SK-N-SH (cell line): ENCODE measurements around the gene DRC3. TPM values are rescaled to one million over a fixed set of nuclear protein-coding genes. Genes with fewer than 3 reads are reported as not detected.

Experiments
- CTCF ChIA-PET: fragments of 300-600, 350-600 bp; formaldehyde crosslinking; extraction: SDS; loops from one replicate; lab custom pipeline; 2021; lab: Yijun Ruan, JAX
- POLR2A ChIA-PET: fragments of 350-600 bp; sonication (Branson Sonifier 250); formaldehyde crosslinking; extraction: SDS; loops from one replicate; lab custom pipeline; 2020; ENCODE audit warnings: antibody characterized with exemption, inconsistent platforms; lab: Yijun Ruan, JAX
- DNase-seq: peaks from one replicate; pipeline ENCODE4 v3.0.0; 2012
- H2AFZ ChIP-seq: fragments of 200-600 bp; sonication (generic); 2 replicates; pipeline ENCODE4 v1.8.1; 2016; ENCODE audit warnings: antibody characterized with exemption, mild to moderate bottlenecking, low read depth
- H3F3A ChIP-seq: fragments of 200-600 bp; sonication (generic); replicated peaks from 2 replicates; pipeline ENCODE3; 2016; ENCODE audit warnings: antibody characterized with exemption, mild to moderate bottlenecking; ENCODE audit not compliant: insufficient read depth
- H3K27ac ChIP-seq, 2 experiments: fragments of 200-500 bp in 1 of 2; fragments of 200-600 bp in 1 of 2; sonication (Bioruptor generic) in 1 of 2; sonication (generic), shearing (Covaris generic) in 1 of 2; 2 replicates each; pipeline versions ENCODE4 v1.5.1 to v1.6.1; 2014 to 2016; ENCODE audit warnings: low read depth in 2 of 2, inconsistent platforms in 1 of 2, low read length in 1 of 2, mild to moderate bottlenecking in 1 of 2, mixed read lengths in 1 of 2
- H3K27me3 ChIP-seq: fragments of 200-600 bp; sonication (generic), shearing (Covaris generic); 2 replicates; pipeline ENCODE4 v1.6.1; 2016; ENCODE audit warnings: mixed run types; ENCODE audit not compliant: insufficient read depth
- H3K36me3 ChIP-seq, 2 experiments: fragments of 200-500 bp in 1 of 2; fragments of 200-600 bp in 1 of 2; sonication (Bioruptor generic) in 1 of 2; sonication (generic) in 1 of 2; replicated peaks in 1 of 2; 2 replicates each; pipeline versions ENCODE3 to v1.5.1; 2014 to 2016; ENCODE audit warnings: low read length in 1 of 2, mild to moderate bottlenecking in 1 of 2; ENCODE audit not compliant: insufficient read depth in 2 of 2, control insufficient read depth in 1 of 2
- H3K4me1 ChIP-seq, 2 experiments: fragments of 200-500 bp in 1 of 2; fragments of 200-600 bp in 1 of 2; sonication (Bioruptor generic) in 1 of 2; sonication (generic), shearing (Covaris generic) in 1 of 2; 2 replicates each; pipeline versions ENCODE4 v1.5.1 to v1.6.1; 2014 to 2016; ENCODE audit warnings: low read depth in 1 of 2, low read length in 1 of 2, mixed run types in 1 of 2; ENCODE audit not compliant: insufficient read depth in 2 of 2, control insufficient read depth in 1 of 2
- H3K4me2 ChIP-seq: fragments of 200-600 bp; sonication (generic), shearing (Covaris generic); 2 replicates; pipeline ENCODE4 v1.6.1; 2017; ENCODE audit warnings: mixed run types
- H3K4me3 ChIP-seq, 2 experiments: fragments of 200-500 bp in 1 of 2; fragments of 200-600 bp in 1 of 2; sonication (Bioruptor generic) in 1 of 2; sonication (generic), shearing (Covaris generic) in 1 of 2; 2 replicates each; pipeline versions ENCODE4 v1.5.1 to v1.8.1; 2014 to 2016; ENCODE audit warnings: low read depth in 2 of 2, inconsistent platforms in 1 of 2, low read length in 1 of 2, mild to moderate bottlenecking in 1 of 2, mixed read lengths in 1 of 2, moderate library complexity in 1 of 2
- H3K79me2 ChIP-seq: fragments of 200-600 bp; sonication (generic); 2 replicates; pipeline ENCODE4 v1.8.1; 2017; ENCODE audit warnings: mild to moderate bottlenecking; ENCODE audit not compliant: insufficient read depth
- H3K9ac ChIP-seq: fragments of 200-600 bp; sonication (generic); 2 replicates; pipeline ENCODE4 v1.6.1; 2017; ENCODE audit warnings: mixed run types
- H3K9me2 ChIP-seq: fragments of 200-600 bp; sonication (generic); 2 replicates; pipeline ENCODE4 v1.6.1; 2017; ENCODE audit warnings: mixed run types
- H3K9me3 ChIP-seq: fragments of 200-600 bp; sonication (generic); 2 replicates; pipeline ENCODE4 v1.6.1; 2017; ENCODE audit warnings: mixed run types, mild to moderate bottlenecking, moderate library complexity
- H4K20me1 ChIP-seq: fragments of 200-600 bp; sonication (generic); 2 replicates; pipeline ENCODE4 v1.6.1; 2017; ENCODE audit warnings: mild to moderate bottlenecking, mixed run types; ENCODE audit not compliant: insufficient read depth
- CHD2 ChIP-seq: fragments of 150-350 bp; IDR thresholded peaks from 2 replicates; pipeline ENCODE4 v1.6.1; 2018; ENCODE audit warnings: low read length; ENCODE audit not compliant: partially characterized antibody
- ELF1 ChIP-seq: IDR thresholded peaks from 2 replicates; pipeline ENCODE4 v1.4.0; 2012
- EP300 ChIP-seq, 2 experiments: IDR thresholded peaks; 2 replicates each; pipeline versions ENCODE4 v1.4.0 to v1.6.1; 2012; ENCODE audit warnings: borderline replicate concordance in 1 of 2, low read depth in 1 of 2, low read length in 1 of 2
- FOSL2 ChIP-seq: IDR thresholded peaks from 2 replicates; pipeline ENCODE4 v1.4.0; 2012; ENCODE audit warnings: low read depth, mild to moderate bottlenecking, moderate library complexity, borderline replicate concordance
- JUND ChIP-seq: IDR thresholded peaks from 2 replicates; pipeline ENCODE4 v1.4.0; 2012
- MAX ChIP-seq: IDR thresholded peaks from 2 replicates; pipeline ENCODE4 v1.4.0; 2012; ENCODE audit warnings: low read depth
- MEF2A ChIP-seq: IDR thresholded peaks from 2 replicates; pipeline ENCODE4 v1.4.0; 2012; ENCODE audit warnings: low read depth, borderline replicate concordance
- MXI1 ChIP-seq: IDR thresholded peaks from 2 replicates; pipeline ENCODE4 v1.6.1; 2012; ENCODE audit warnings: mild to moderate bottlenecking, low read depth, low read length, improper control_type of control experiment
- NFIC ChIP-seq: IDR thresholded peaks from 2 replicates; pipeline ENCODE4 v1.4.0; 2012; ENCODE audit warnings: borderline replicate concordance
- PBX3 ChIP-seq: IDR thresholded peaks from 2 replicates; pipeline ENCODE4; 2012
- POLR2AphosphoS5 ChIP-seq: IDR thresholded peaks from 2 replicates; pipeline ENCODE4 v1.6.1; 2012; ENCODE audit warnings: low read depth, low read length
- RAD21 ChIP-seq: IDR thresholded peaks from 2 replicates; pipeline ENCODE4 v1.6.1; 2012; ENCODE audit warnings: mild to moderate bottlenecking, low read length
- RFX5 ChIP-seq: IDR thresholded peaks from 2 replicates; pipeline ENCODE4 v1.6.1; 2012; ENCODE audit warnings: mild to moderate bottlenecking, improper control_type of control experiment, low read length
- RXRA ChIP-seq: IDR thresholded peaks from 2 replicates; pipeline ENCODE4 v1.4.0; 2012; ENCODE audit warnings: low read depth, mild to moderate bottlenecking, borderline replicate concordance
- SMC3 ChIP-seq: IDR thresholded peaks from 2 replicates; pipeline ENCODE4 v1.6.1; 2012; ENCODE audit warnings: low read depth, low read length, improper control_type of control experiment
- TCF12 ChIP-seq: IDR thresholded peaks from 2 replicates; pipeline ENCODE4 v1.4.0; 2012
- TEAD4 ChIP-seq: IDR thresholded peaks from 2 replicates; pipeline ENCODE4 v1.4.0; 2012; ENCODE audit warnings: mild to moderate bottlenecking, borderline replicate concordance; ENCODE audit not compliant: insufficient read depth
- USF2 ChIP-seq: fragments of 150-350 bp; IDR thresholded peaks from 2 replicates; pipeline ENCODE4 v1.6.1; 2017; ENCODE audit warnings: antibody characterized with exemption, low read length, low read depth, borderline replicate concordance
- YY1 ChIP-seq: IDR thresholded peaks from 2 replicates; pipeline ENCODE4 v1.4.0; 2012; ENCODE audit warnings: low read depth, mild to moderate bottlenecking
- WGBS: methylation state at CpG from one replicate; pipeline ENCODE4 v1.1.6; 2017; ENCODE audit warnings: low lambda C conversion rate; 5-methylcytosine and 5-hydroxymethylcytosine counted together
- polyA plus RNA-seq, 3 experiments: library from polyadenylated mRNA; depleted of rRNA; stranded (reverse); fragments of >200 nt; gene quantifications; 2 replicates each; pipeline ENCODE4 v1.2.3, GENCODE V29; 2012
- TF ChIP-seq, protein P1 (sequence below): fragments of 200-600 bp; sonication (generic); IDR thresholded peaks from 2 replicates; pipeline ENCODE4 v1.6.1; 2017; ENCODE audit warnings: antibody characterized with exemption, mild to moderate bottlenecking, moderate library complexity
- TF ChIP-seq, protein P2 (sequence below): fragments of 150-350 bp; IDR thresholded peaks from 2 replicates; pipeline ENCODE4 v1.6.1; 2016; ENCODE audit warnings: mild to moderate bottlenecking, low read depth, low read length

The DRC3 gene
- polyA plus RNA-seq, 1 of the 3 experiments (the other 2 are of a cell fraction), result 3.6 TPM

DNA sequence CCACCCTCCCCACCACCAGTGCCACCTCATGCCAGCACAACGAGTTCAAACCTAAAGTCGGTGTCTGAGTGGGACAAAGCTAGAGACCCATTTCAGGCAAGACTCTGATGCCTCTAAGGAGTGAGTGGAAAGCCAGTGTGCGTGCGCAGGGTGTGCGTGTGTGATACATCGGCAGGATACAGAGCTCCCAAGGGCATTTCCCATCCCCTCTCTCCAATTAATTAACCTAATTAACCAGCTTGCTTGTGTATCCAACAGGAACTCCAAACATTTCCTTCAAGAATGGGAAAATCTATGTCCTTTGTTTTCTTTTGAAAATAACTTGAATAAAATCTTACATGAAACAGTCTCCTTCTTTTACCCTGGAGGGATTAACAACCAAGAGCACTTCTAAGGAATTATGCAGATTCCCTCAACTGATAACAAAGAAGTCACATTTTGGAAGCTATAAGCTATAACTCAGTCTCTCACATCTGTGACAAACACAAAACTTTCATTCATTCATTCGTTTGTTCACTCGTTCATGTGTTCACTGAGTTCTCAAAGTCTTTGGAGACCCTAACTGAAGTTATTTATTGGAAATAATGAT is 56.4 kb downstream of the DRC3 start:
- no peak overlapping the region for H3K9ac ChIP-seq
- no peaks in the 10 kb centered on the region for H3K36me3 ChIP-seq
- H2AFZ ChIP-seq, result no peak overlapping the region
- H3K4me2 ChIP-seq, result no peak overlapping the region
- ChIA-PET CTCF (interaction anchor here (0.8 to 7.3 kb wide), 9 partner anchors 12 to 217 kb away, joined by 3 to 40 read pairs (median 4); partner anchors contain the start of genes DRC3 and TOM1L2), POLR2A (no interaction called here)
- no peaks in the 10 kb centered on the region for H3K27me3 ChIP-seq
- no peak for DNase-seq
- no peaks in the 10 kb centered on the region for H3K9me2 ChIP-seq
- H3K27ac ChIP-seq, result peak overlapping the region in 1 of 2 experiments; percentile 61; a peak in 2 of 4 replicates
- no peak overlapping the region for H3K4me3 ChIP-seq
- 84% methylated on average over 8 of the region's 8 CpGs for WGBS
- no peaks in the 10 kb centered on the region for H4K20me1 ChIP-seq
- peaks cover 18% of the 10 kb centered on the region; the same call in 1 of the 2 replicates for H3K79me2 ChIP-seq
- H3K9me3 ChIP-seq, result no peaks in the 10 kb centered on the region
- TF ChIP-seq MAX (no peak), TEAD4 (no peak), CHD2 (no peak), YY1 (no peak), TCF12 (no peak), EP300 (IDR thresholded peaks at IDR 0.05; ENCODE audit: borderline replicate concordance in 1 of 2, low read depth in 1 of 2, low read length in 1 of 2) (no peak), SMC3 (no peak), ELF1 (no peak), NFIC (no peak), PBX3 (no peak), RFX5 (no peak), POLR2AphosphoS5 (no peak), MXI1 (no peak)
- peaks cover 4% of the 10 kb centered on the region for H3F3A ChIP-seq
- H3K4me1 ChIP-seq, result peaks cover 9 to 41% of the 10 kb centered on the region in 2 experiments; a peak in 3 of 4 replicates

DNA sequence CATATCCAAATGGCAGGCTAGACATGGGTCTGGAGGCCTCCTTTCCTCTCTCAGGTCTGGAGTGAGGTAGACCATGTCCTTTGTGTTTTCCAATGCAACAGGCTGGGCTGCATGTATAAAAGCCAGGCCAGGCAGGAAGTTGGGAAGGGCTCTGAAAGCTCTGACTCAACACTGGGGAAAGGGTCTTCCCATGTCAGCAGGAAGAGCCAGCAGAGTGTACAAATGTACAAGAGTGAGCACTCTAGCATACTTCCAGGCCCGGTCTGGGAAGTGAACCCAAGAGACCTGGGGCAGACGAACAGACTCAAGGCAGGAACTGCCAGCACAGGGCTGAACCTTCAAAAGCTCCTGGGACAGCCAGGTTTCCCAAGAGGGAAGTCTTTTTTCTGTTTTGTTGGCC is 59.3 kb downstream of the DRC3 start:
- H2AFZ ChIP-seq, result no peak overlapping the region
- 100% methylated on average over 2 of the region's 2 CpGs for WGBS
- H3K9me2 ChIP-seq, result no peaks in the 10 kb centered on the region
- CTCF ChIA-PET, result interaction anchor here (2.7 to 3.6 kb wide), 2 partner anchors 37 to 172 kb away, joined by 8 to 34 read pairs; no protein-coding TSS in a partner anchor
- H3K9me3 ChIP-seq, result no peaks in the 10 kb centered on the region
- TF ChIP-seq, protein P1, sequence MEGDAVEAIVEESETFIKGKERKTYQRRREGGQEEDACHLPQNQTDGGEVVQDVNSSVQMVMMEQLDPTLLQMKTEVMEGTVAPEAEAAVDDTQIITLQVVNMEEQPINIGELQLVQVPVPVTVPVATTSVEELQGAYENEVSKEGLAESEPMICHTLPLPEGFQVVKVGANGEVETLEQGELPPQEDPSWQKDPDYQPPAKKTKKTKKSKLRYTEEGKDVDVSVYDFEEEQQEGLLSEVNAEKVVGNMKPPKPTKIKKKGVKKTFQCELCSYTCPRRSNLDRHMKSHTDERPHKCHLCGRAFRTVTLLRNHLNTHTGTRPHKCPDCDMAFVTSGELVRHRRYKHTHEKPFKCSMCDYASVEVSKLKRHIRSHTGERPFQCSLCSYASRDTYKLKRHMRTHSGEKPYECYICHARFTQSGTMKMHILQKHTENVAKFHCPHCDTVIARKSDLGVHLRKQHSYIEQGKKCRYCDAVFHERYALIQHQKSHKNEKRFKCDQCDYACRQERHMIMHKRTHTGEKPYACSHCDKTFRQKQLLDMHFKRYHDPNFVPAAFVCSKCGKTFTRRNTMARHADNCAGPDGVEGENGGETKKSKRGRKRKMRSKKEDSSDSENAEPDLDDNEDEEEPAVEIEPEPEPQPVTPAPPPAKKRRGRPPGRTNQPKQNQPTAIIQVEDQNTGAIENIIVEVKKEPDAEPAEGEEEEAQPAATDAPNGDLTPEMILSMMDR, result no peak
- TF ChIP-seq JUND, result no peak
- no peak for TF ChIP-seq MEF2A
- no peak for TF ChIP-seq USF2
- TF ChIP-seq FOSL2, result no peak
- TF ChIP-seq, protein P2, sequence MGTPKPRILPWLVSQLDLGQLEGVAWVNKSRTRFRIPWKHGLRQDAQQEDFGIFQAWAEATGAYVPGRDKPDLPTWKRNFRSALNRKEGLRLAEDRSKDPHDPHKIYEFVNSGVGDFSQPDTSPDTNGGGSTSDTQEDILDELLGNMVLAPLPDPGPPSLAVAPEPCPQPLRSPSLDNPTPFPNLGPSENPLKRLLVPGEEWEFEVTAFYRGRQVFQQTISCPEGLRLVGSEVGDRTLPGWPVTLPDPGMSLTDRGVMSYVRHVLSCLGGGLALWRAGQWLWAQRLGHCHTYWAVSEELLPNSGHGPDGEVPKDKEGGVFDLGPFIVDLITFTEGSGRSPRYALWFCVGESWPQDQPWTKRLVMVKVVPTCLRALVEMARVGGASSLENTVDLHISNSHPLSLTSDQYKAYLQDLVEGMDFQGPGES, result no peak
- TF ChIP-seq RXRA, result no peak
- no peak for TF ChIP-seq RAD21
- TF ChIP-seq, all 33 proteins: peak for 0
- Histone ChIP-seq H3F3A (peaks cover 7% of the 10 kb centered on the region), H3K27me3 (no peaks in the 10 kb centered on the region), H3K79me2 (peaks cover 30% of the 10 kb centered on the region; the same call in 1 of the 2 replicates), H4K20me1 (no peaks in the 10 kb centered on the region), H3K4me3 (no peak overlapping the region), H3K4me1 (peaks cover 0 to 18% of the 10 kb centered on the region in 2 experiments; a peak in 2 of 4 replicates), H3K4me2 (no peak overlapping the region), H3K27ac (peak overlapping the region in 1 of 2 experiments; percentile 30; a peak in 1 of 4 replicates), H3K9ac (no peak overlapping the region), H3K36me3 (no peaks in the 10 kb centered on the region)
- DNase-seq, result no peak
- POLR2A ChIA-PET, result no interaction called here
